Measurements from ENCODE around the gene GUK1.

Gene GUK1

GRCh38 chr1:228094432-228095016, 45.6 kb upstream of the GUK1 start:
- DNase-seq (ENCODE audit: low read depth): peak; percentile 20
- H3K4me3 ChIP-seq (ENCODE audit: low read depth, low read length): no peak overlapping the region
- TF ChIP-seq MYC (IDR thresholded peaks at IDR 0.05; ENCODE audit: low read depth, low read length) (no peak), POLR2A (IDR thresholded peaks at IDR 0.05; ENCODE audit: extremely low read depth, insufficient read length) (no peak), CTCF (IDR thresholded peaks at IDR 0.05; ENCODE audit: low read depth, low read length) (no peak), MAX (IDR thresholded peaks at IDR 0.05; ENCODE audit: low read depth, low read length) (no peak)

- H3K4me3 ChIP-seq (ENCODE audit: low read depth, low read length): no peak overlapping the region
- TF ChIP-seq MAX (IDR thresholded peaks at IDR 0.05; ENCODE audit: low read depth, low read length) (no peak), CTCF (IDR thresholded peaks at IDR 0.05; ENCODE audit: low read depth, low read length) (no peak), POLR2A (IDR thresholded peaks at IDR 0.05; ENCODE audit: extremely low read depth, insufficient read length) (no peak), MYC (IDR thresholded peaks at IDR 0.05; ENCODE audit: low read depth, low read length) (no peak)
- no peak for DNase-seq (ENCODE audit: low read depth)
These were observed 44.9 kb upstream of the GUK1 start for GRCh38 chr1:228095161-228095560.

GRCh38 chr1:228095938-228096337, 44.1 kb upstream of the GUK1 start:
- peak; percentile 1 for DNase-seq (ENCODE audit: low read depth)
- TF ChIP-seq MYC (IDR thresholded peaks at IDR 0.05; ENCODE audit: low read depth, low read length) (no peak), POLR2A (IDR thresholded peaks at IDR 0.05; ENCODE audit: extremely low read depth, insufficient read length) (no peak), MAX (IDR thresholded peaks at IDR 0.05; ENCODE audit: low read depth, low read length) (no peak)
- H3K4me3 ChIP-seq (ENCODE audit: low read depth, low read length): no peak overlapping the region

- no peak overlapping the region for H3K4me3 ChIP-seq (ENCODE audit: low read depth, low read length)
- TF ChIP-seq POLR2A (IDR thresholded peaks at IDR 0.05; ENCODE audit: extremely low read depth, insufficient read length) (no peak), CTCF (IDR thresholded peaks at IDR 0.05; ENCODE audit: low read depth, low read length) (no peak), MYC (IDR thresholded peaks at IDR 0.05; ENCODE audit: low read depth, low read length) (no peak)
- DNase-seq (ENCODE audit: low read depth): peak; percentile 1
These were observed 43.4 kb upstream of the GUK1 start for GRCh38 chr1:228096416-228097332.

- H3K4me3 ChIP-seq (ENCODE audit: low read depth, low read length): no peak overlapping the region
- TF ChIP-seq MAX (IDR thresholded peaks at IDR 0.05; ENCODE audit: low read depth, low read length) (no peak), MYC (IDR thresholded peaks at IDR 0.05; ENCODE audit: low read depth, low read length) (no peak), POLR2A (IDR thresholded peaks at IDR 0.05; ENCODE audit: extremely low read depth, insufficient read length) (no peak), CTCF (IDR thresholded peaks at IDR 0.05; ENCODE audit: low read depth, low read length) (no peak)
- DNase-seq (ENCODE audit: low read depth): peak; percentile 4
These were observed 42.6 kb upstream of the GUK1 start for GRCh38 chr1:228097333-228098081.
